Naive thymus-derived CD8-positive, alpha-beta T cell (primary cell): Measurements from ENCODE around the gene UBE2V1. TPM values are rescaled to one million over a fixed set of nuclear protein-coding genes. Genes with fewer than 3 reads are reported as not detected.
A peak's percentile ranks its signal among the peaks of the same experiment; 100 is the strongest.

Experiments
- ATAC-seq, 2 donors: fragments of 150-1000 bp; cut with Tn5 transposase in 1 of 2; sonication (Bioruptor Pico), chemical (Tn5 transposase) in 1 of 2; 1 replicate in 1 of 2; 2 replicates in 1 of 2; pipeline ENCODE4 v1.10.0; 2021; ENCODE audit warnings: mild to moderate bottlenecking in 2 of 2, moderate library complexity in 2 of 2
- POLR2A ChIA-PET: fragments of 350-600 bp; sonication (Branson Sonifier 250); formaldehyde crosslinking; loops from one replicate; lab custom pipeline; 2021; ENCODE audit warnings: antibody characterized with exemption; lab: Charles Lee
- DNase-seq, 10 donors: peaks; one replicate each; pipeline versions ENCODE4 v3.0.0 to v3.0.0-alpha.2; 2020 to 2022
- H3K27ac Mint-ChIP-seq, 10 donors: one replicate each; pipeline ENCODE4 v1.8.0; 2020 to 2022; ENCODE audit warnings: mild to moderate bottlenecking in 10 of 10, mixed read lengths in 10 of 10, moderate library complexity in 4 of 10, inconsistent platforms in 1 of 10
- H3K27me3 Mint-ChIP-seq, 5 donors: one replicate each; pipeline ENCODE4 v1.8.0; 2021 to 2022; ENCODE audit warnings: mixed read lengths in 5 of 5
- H3K36me3 Mint-ChIP-seq, 3 donors: one replicate each; pipeline ENCODE4 v1.8.0; 2020 to 2022; ENCODE audit warnings: mixed read lengths in 3 of 3, mild to moderate bottlenecking in 2 of 3, inconsistent platforms in 1 of 3
- H3K4me1 Mint-ChIP-seq, 4 donors: one replicate each; pipeline ENCODE4 v1.8.0; 2021 to 2022; ENCODE audit warnings: mixed read lengths in 4 of 4
- H3K4me3 Mint-ChIP-seq, 10 donors: one replicate each; pipeline ENCODE4 v1.8.0; 2020 to 2022; ENCODE audit warnings: mild to moderate bottlenecking in 10 of 10, mixed read lengths in 10 of 10, moderate library complexity in 6 of 10, inconsistent platforms in 1 of 10
- H3K9me3 Mint-ChIP-seq, 9 donors: one replicate each; pipeline ENCODE4 v1.8.0; 2020 to 2022; ENCODE audit warnings: mixed read lengths in 9 of 9, mild to moderate bottlenecking in 3 of 9, inconsistent platforms in 1 of 9, moderate library complexity in 1 of 9
- polyA plus RNA-seq, 3 donors: library from polyadenylated mRNA; unstranded; fragments of 300-500 nt; fragmentation: Illumina TruSeq; gene quantifications; one replicate each; pipeline ENCODE4 v1.2.3, GENCODE V29; 2021
- total RNA-seq, 8 experiments: library from RNA in 2 of 8; stranded (reverse) in 2 of 8; gene quantifications; one replicate each; pipeline ENCODE4 v1.2.3 and lab custom pipeline; 2021 to 2026

UBE2V1 gene
- total and polyA plus RNA-seq, 5 experiments from 2014 or later = 141 to 165 (median 154) TPM

GRCh38 chr20:50099565-50099991 lies 13.4 kb downstream of the UBE2V1 start:
- POLR2A ChIA-PET = interaction anchor here (1.1 to 2.8 kb wide), 2 partner anchors 13 to 53 kb away, joined by 3 to 9 read pairs; partner anchors contain the start of gene UBE2V1
- Mint-ChIP-seq H3K4me3 (no peak overlapping the region), H3K27ac (peak overlapping the region in 7 of 10 donors; percentile 64 to 86 (median 69)), H3K9me3 (no peaks in the 10 kb centered on the region), H3K4me1 (peaks cover 28 to 66% (median 54%) of the 10 kb centered on the region in 4 donors), H3K27me3 (no peaks in the 10 kb centered on the region), H3K36me3 (peaks cover 0 to 63% (median 10%) of the 10 kb centered on the region in 3 donors)
- DNase-seq = no peak
- no peak for ATAC-seq

GRCh38 chr20:50099113-50099512 lies 13.8 kb downstream of the UBE2V1 start:
- DNase-seq (no peak), ATAC-seq (no peak)
- peaks cover 0 to 67% (median 11%) of the 10 kb centered on the region in 3 donors for H3K36me3 Mint-ChIP-seq
- H3K27ac Mint-ChIP-seq = peak overlapping the region in 8 of 10 donors; percentile 20 to 86 (median 68)
- no peaks in the 10 kb centered on the region for H3K9me3 Mint-ChIP-seq
- POLR2A ChIA-PET = interaction anchor here (1.1 to 2.8 kb wide), 2 partner anchors 14 to 54 kb away, joined by 3 to 9 read pairs; partner anchors contain the start of gene UBE2V1
- H3K4me1 Mint-ChIP-seq = peaks cover 28 to 65% (median 54%) of the 10 kb centered on the region in 4 donors
- no peak overlapping the region for H3K4me3 Mint-ChIP-seq
- H3K27me3 Mint-ChIP-seq = no peaks in the 10 kb centered on the region

GRCh38 chr20:50098259-50098658 lies 14.7 kb downstream of the UBE2V1 start:
- POLR2A ChIA-PET = interaction anchor here (0.5 to 1.0 kb wide), 2 partner anchors 15 to 422 kb away, joined by 3 read pairs; no protein-coding TSS in a partner anchor
- Mint-ChIP-seq H3K36me3 (peaks cover 0 to 67% (median 11%) of the 10 kb centered on the region in 3 donors), H3K27ac (peak overlapping the region in 9 of 10 donors; percentile 5 to 91 (median 56))

GRCh38 chr20:50097843-50098242 lies 15.1 kb downstream of the UBE2V1 start:
- H3K27ac Mint-ChIP-seq = peak overlapping the region in 9 of 10 donors; percentile 5 to 91 (median 56)
- peak overlapping the region in 1 of 10 donors; percentile 26 for H3K4me3 Mint-ChIP-seq
- DNase-seq (no peak), ATAC-seq (no peak)
- peaks cover 0 to 70% (median 11%) of the 10 kb centered on the region in 3 donors for H3K36me3 Mint-ChIP-seq
- no peaks in the 10 kb centered on the region for H3K9me3 Mint-ChIP-seq
- POLR2A ChIA-PET = interaction anchor here (1.0 kb wide), 1 partner anchor 15 kb away, joined by 3 read pairs; no protein-coding TSS in a partner anchor
- H3K27me3 Mint-ChIP-seq = no peaks in the 10 kb centered on the region
- H3K4me1 Mint-ChIP-seq = peaks cover 23 to 61% (median 49%) of the 10 kb centered on the region in 4 donors

More at GRCh38 chr20:50098259-50098658, 14.7 kb downstream of the UBE2V1 start:
- DNase-seq = no peak
- Mint-ChIP-seq H3K9me3 (no peaks in the 10 kb centered on the region), H3K27me3 (no peaks in the 10 kb centered on the region), H3K4me3 (peak overlapping the region in 1 of 10 donors; percentile 26), H3K4me1 (peaks cover 26 to 61% (median 49%) of the 10 kb centered on the region in 4 donors)
- ATAC-seq = no peak

- Mint-ChIP-seq H3K27me3 (no peaks in the 10 kb centered on the region), H3K4me1 (peaks cover 17 to 54% (median 39%) of the 10 kb centered on the region in 4 donors), H3K36me3 (peaks cover 0 to 69% (median 11%) of the 10 kb centered on the region in 3 donors), H3K9me3 (no peaks in the 10 kb centered on the region), H3K4me3 (no peak overlapping the region), H3K27ac (peak overlapping the region in 4 of 10 donors; percentile 9 to 76 (median 34))
- ATAC-seq (no peak), DNase-seq (no peak)
- POLR2A ChIA-PET = interaction anchor here (0.7 kb wide), 1 partner anchor 13 kb away, joined by 3 read pairs; no protein-coding TSS in a partner anchor
Observed at GRCh38 chr20:50096237-50096636, 16.7 kb downstream of the UBE2V1 start.

- DNase-seq = no peak
- H3K9me3 Mint-ChIP-seq = no peaks in the 10 kb centered on the region
- peak overlapping the region in 7 of 10 donors; percentile 9 to 72 (median 31) for H3K27ac Mint-ChIP-seq
- no peak for ATAC-seq
- peaks cover 17 to 52% (median 37%) of the 10 kb centered on the region in 4 donors for H3K4me1 Mint-ChIP-seq
- H3K27me3 Mint-ChIP-seq = no peaks in the 10 kb centered on the region
- peaks cover 0 to 70% (median 11%) of the 10 kb centered on the region in 3 donors for H3K36me3 Mint-ChIP-seq
- POLR2A ChIA-PET = no interaction called here
- H3K4me3 Mint-ChIP-seq = no peak overlapping the region
Observed at GRCh38 chr20:50095476-50096078, 17.4 kb downstream of the UBE2V1 start.

GRCh38 chr20:50094522-50094921 lies 18.4 kb downstream of the UBE2V1 start:
- POLR2A ChIA-PET = interaction anchor here (0.6 to 1.0 kb wide), 2 partner anchors 23 to 267 kb away, joined by 3 to 6 read pairs; no protein-coding TSS in a partner anchor
- DNase-seq (no peak), ATAC-seq (no peak)
- Mint-ChIP-seq H3K9me3 (no peaks in the 10 kb centered on the region), H3K27me3 (no peaks in the 10 kb centered on the region), H3K27ac (peak overlapping the region in 1 of 10 donors; percentile 72), H3K4me3 (no peak overlapping the region), H3K4me1 (peaks cover 23 to 51% (median 41%) of the 10 kb centered on the region in 4 donors), H3K36me3 (peaks cover 0 to 77% (median 11%) of the 10 kb centered on the region in 3 donors)

- DNase-seq = no peak
- Mint-ChIP-seq H3K9me3 (no peaks in the 10 kb centered on the region), H3K27me3 (no peaks in the 10 kb centered on the region), H3K27ac (peak overlapping the region in 3 of 10 donors; percentile 19 to 62 (median 55)), H3K4me3 (no peak overlapping the region), H3K36me3 (peaks cover 0 to 83% (median 11%) of the 10 kb centered on the region in 3 donors), H3K4me1 (peaks cover 24 to 48% (median 35%) of the 10 kb centered on the region in 4 donors)
- POLR2A ChIA-PET = no interaction called here
- no peak for ATAC-seq
Observed at GRCh38 chr20:50093240-50093639, 19.7 kb downstream of the UBE2V1 start.

- POLR2A ChIA-PET = no interaction called here
- H3K4me1 Mint-ChIP-seq = peaks cover 18 to 43% (median 28%) of the 10 kb centered on the region in 4 donors
- H3K27ac Mint-ChIP-seq = peak overlapping the region in 7 of 10 donors; percentile 15 to 75 (median 55)
- H3K36me3 Mint-ChIP-seq = peaks cover 0 to 83% (median 11%) of the 10 kb centered on the region in 3 donors
- no peak for DNase-seq
- H3K4me3 Mint-ChIP-seq = no peak overlapping the region
- no peaks in the 10 kb centered on the region for H3K27me3 Mint-ChIP-seq
- H3K9me3 Mint-ChIP-seq = no peaks in the 10 kb centered on the region
- no peak for ATAC-seq
Observed at GRCh38 chr20:50092436-50092835, 20.5 kb downstream of the UBE2V1 start.

- ATAC-seq (no peak), DNase-seq (no peak)
- H3K4me1 Mint-ChIP-seq = peaks cover 24 to 51% (median 42%) of the 10 kb centered on the region in 4 donors
- H3K4me3 Mint-ChIP-seq = no peak overlapping the region
- H3K36me3 Mint-ChIP-seq = peaks cover 0 to 64% (median 4%) of the 10 kb centered on the region in 3 donors
- H3K27ac Mint-ChIP-seq = peak overlapping the region in 7 of 10 donors; percentile 11 to 89 (median 40)
- H3K9me3 Mint-ChIP-seq = no peaks in the 10 kb centered on the region
- H3K27me3 Mint-ChIP-seq = no peaks in the 10 kb centered on the region
- POLR2A ChIA-PET = no interaction called here
Observed at GRCh38 chr20:50089787-50090177, 23.2 kb downstream of the UBE2V1 start.

- Mint-ChIP-seq H3K4me3 (no peak overlapping the region), H3K36me3 (peaks cover 0 to 62% (median 0%) of the 10 kb centered on the region in 3 donors), H3K27ac (peak overlapping the region; percentile 5 to 90 (median 61)), H3K4me1 (peaks cover 28 to 51% (median 42%) of the 10 kb centered on the region in 4 donors), H3K27me3 (no peaks in the 10 kb centered on the region), H3K9me3 (no peaks in the 10 kb centered on the region)
- POLR2A ChIA-PET = no interaction called here
- DNase-seq = no peak
- no peak for ATAC-seq
Observed at GRCh38 chr20:50089140-50089786, 23.7 kb downstream of the UBE2V1 start.

GRCh38 chr20:50088022-50088421 lies 24.9 kb downstream of the UBE2V1 start:
- Mint-ChIP-seq H3K27ac (peak overlapping the region; percentile 3 to 89 (median 45)), H3K9me3 (no peaks in the 10 kb centered on the region), H3K27me3 (no peaks in the 10 kb centered on the region), H3K4me1 (peaks cover 34 to 46% (median 39%) of the 10 kb centered on the region in 4 donors), H3K36me3 (peaks cover 0 to 63% (median 0%) of the 10 kb centered on the region in 3 donors), H3K4me3 (no peak overlapping the region)
- no peak for DNase-seq
- no peak for ATAC-seq
- POLR2A ChIA-PET = no interaction called here
